Smooth muscle cell of the pulmonary artery (primary cell): Measurements from ENCODE around the gene SCN4B. TPM values are rescaled to one million over a fixed set of nuclear protein-coding genes. Genes with fewer than 3 reads are reported as not detected.

ENCODE experiments used
- total RNA-seq: library from RNA; depleted of rRNA; stranded (reverse); fragments of >200 nt; gene quantifications from 2 replicates; pipeline ENCODE4 v1.2.3, GENCODE V29; 2014

Gene SCN4B, protein sequence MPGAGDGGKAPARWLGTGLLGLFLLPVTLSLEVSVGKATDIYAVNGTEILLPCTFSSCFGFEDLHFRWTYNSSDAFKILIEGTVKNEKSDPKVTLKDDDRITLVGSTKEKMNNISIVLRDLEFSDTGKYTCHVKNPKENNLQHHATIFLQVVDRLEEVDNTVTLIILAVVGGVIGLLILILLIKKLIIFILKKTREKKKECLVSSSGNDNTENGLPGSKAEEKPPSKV
- total RNA-seq: 0.07 TPM in 1 of 2 replicates, not detected in the other

DNA sequence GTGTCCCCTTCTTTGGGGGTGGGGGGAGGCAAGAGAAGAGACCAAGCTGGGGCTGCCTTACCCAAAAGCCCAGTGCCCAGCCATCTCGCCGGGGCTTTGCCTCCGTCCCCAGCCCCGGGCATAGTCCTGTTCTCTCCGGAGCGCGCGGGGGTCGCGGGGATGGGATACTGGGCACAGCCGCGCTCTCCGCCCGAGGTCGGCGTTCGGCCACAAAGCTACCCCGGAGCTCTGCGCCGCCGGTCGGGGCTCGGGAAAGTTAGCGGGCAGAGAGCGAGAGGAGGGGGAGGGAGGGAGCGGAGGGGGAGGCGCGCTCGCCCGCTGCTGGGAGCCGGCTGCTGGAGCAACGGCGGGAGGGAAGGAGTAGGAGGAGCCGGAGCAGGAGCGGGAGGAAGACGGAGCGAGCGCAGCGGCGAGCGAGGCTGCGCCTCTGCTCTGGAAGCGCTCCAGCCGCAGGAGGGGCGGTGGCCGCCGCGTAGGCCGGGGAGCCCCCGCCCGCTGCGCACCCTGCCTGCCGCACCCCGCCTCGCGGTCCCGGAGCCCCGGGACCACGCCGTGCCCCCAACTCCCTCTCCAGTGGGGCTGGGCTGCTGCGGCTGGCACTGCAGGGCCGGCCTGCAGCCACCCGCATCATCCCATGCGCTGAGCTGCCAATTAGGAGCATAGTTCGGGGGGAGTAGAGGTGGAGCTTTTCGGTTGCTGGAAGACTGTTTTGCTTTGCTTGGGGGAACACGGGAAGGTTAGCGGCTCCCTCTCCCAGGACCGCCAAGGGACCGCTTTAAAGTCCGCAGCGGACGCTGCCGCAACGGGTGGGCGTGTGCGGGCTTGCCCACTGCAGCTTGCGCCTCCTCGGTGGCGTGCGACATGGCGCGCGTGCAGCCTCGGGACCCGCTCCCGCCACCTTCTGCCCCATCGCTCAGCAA, at the start of gene SCN4B:
SCN4B (minus strand) TSS at position 272 of the 920 bp plus-strand sequence; CDS start at position 122, 150 bp downstream.

DNA sequence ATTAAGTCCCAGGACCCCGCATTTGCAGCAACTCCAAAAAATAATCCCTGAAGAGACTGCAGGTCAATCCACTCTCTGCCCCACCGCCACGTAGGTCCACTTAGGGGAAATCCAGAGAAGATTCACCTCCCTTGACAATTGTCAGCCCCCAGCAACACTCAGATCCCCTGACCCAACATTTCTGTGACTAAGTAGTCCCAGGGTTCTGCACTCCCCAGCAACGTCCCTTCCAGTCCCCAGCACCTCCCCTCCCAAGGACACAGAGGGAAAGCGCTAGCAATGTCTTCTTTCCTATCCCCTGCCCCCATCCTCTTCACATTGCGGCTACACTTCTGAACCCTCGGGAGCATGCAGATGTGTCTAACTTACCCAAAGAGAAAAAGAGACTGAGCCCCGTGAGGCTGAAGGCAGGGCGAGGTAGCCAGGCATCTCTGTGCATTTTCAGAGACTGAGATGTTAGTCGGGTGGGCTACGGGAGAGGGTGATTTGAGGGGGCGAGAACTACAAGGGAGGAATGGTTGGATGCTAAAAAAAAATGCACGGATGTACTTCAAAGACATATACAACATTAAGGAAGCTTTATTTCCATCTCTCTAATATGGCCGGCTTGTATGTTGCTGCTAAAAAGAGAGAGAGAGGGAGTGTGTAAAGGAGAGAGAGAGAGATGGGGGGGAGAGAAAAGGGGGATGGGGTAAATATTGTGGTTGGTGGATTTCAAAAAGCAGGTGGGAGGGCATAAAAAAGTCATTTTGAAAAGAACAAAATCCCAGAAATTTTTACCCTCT, 23.6 kb upstream of the SCN4B start, which contains the start of gene SCN2B:
SCN2B (minus strand) TSS at position 647 of the 785 bp plus-strand sequence; CDS start at position 439, 208 bp downstream.

DNA sequence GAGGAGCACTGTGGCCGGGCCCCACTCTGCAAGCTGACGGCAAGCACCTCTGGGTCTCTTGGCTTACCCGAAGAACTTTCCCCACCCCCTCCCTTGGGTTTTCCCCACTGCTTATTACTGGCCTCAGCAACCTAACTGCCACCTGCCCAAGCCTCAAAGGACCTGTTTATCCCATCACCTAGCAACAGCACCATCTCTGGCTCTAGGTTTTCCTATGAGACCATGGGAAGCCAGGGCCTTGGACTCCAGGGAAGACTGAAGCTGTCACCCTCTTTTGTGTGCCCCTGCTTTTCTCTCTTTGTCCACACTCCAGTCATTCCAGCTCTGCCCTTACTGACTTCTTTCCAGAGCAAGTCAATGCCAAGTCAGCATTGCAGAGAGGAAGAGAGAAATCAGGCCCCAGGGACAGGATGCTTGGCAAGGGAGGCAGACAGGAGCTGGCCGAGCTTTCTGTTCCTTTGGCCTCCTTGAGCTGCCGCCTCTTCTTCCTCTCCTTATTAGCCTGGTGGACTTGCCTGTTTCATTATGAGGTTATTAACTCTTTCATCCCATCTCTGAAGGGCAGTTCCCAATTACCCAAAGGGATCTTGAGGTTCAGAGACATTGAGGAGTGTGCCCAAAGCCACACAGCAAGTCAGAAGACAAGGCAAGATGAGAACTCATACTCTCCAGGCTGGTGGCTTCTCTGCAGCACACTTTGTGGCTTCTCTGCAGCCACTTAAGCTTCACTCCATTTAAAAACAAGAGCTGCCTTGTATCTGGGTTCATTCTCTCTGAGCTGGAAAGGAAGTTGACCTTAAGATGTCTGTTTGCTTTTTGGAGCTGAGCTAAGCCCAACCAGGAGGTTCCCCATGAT, 65.5 kb downstream of the SCN4B start, which contains the start of gene SMIM35:
SMIM35 (minus strand) TSS at position 51 of the 856 bp plus-strand sequence. CDS start 206 bp downstream, outside the sequence.

Other genes starting within 250 kb of the SCN4B start
- not detected in 2 replicates for gene TMPRSS13, start 223.4 kb downstream of the SCN4B start, total RNA-seq
- not detected in 2 replicates for gene IL10RA, start 166.4 kb downstream of the SCN4B start, total RNA-seq
- gene TMPRSS4, start 75.7 kb downstream of the SCN4B start, total RNA-seq: not detected in 2 replicates
- gene SMIM35, start 65.9 kb downstream of the SCN4B start, total RNA-seq: not detected in 2 replicates
- 0.03 and 0.13 TPM in 2 replicates for gene SCN2B, start 23.8 kb upstream of the SCN4B start, total RNA-seq
- not detected in 2 replicates for gene JAML, start 72.2 kb upstream of the SCN4B start, total RNA-seq
- 0.59 and 1.7 TPM in 2 replicates for gene MPZL3, start 99.5 kb upstream of the SCN4B start, total RNA-seq
- gene MPZL2, start 111.5 kb upstream of the SCN4B start, total RNA-seq: 0.07 and 0.56 TPM in 2 replicates
- not detected in 2 replicates for gene CD3E, start 151.9 kb upstream of the SCN4B start, total RNA-seq
- gene CD3D, start 189.9 kb upstream of the SCN4B start, total RNA-seq: not detected in 2 replicates
- gene CD3G, start 191.5 kb upstream of the SCN4B start, total RNA-seq: not detected in 2 replicates
- gene UBE4A, start 206.8 kb upstream of the SCN4B start, total RNA-seq: 36.8 and 40.5 TPM in 2 replicates
- gene ATP5MG, start 248.8 kb upstream of the SCN4B start, total RNA-seq: 26.4 and 37.3 TPM in 2 replicates